ACC112 (cell line): ENCODE results near the gene NSF.
"Not testable (repeated sequence)": the region's sequence is repeated elsewhere in the genome, so short reads cannot be mapped to it uniquely, and the experiment has no call there.

Source experiments
- H2AFZ ChIP-seq: fragments of 200-600 bp; sonication (generic); one replicate; pipeline ENCODE4 v1.6.0; 2017; ENCODE audit warnings: antibody characterized with exemption, low read length; ENCODE audit not compliant: unreplicated experiment
- H3K27ac ChIP-seq: fragments of 200-600 bp; sonication (generic); 2 replicates; pipeline ENCODE4 v1.5.1; 2014; ENCODE audit warnings: low read depth, mild to moderate bottlenecking, antibody characterized with exemption, low read length, moderate library complexity
- H3K27me3 ChIP-seq: fragments of 200-600 bp; sonication (generic); 2 replicates; pipeline ENCODE4 v1.6.1; 2014; ENCODE audit warnings: mild to moderate bottlenecking, antibody characterized with exemption, low read length, moderate library complexity, mixed read lengths; ENCODE audit not compliant: insufficient read depth
- H3K36me3 ChIP-seq: fragments of 200-600 bp; sonication (generic); 2 replicates; pipeline ENCODE4 v1.6.1; 2016; ENCODE audit warnings: mild to moderate bottlenecking, antibody characterized with exemption, low read length, moderate library complexity, mixed read lengths; ENCODE audit not compliant: insufficient read depth
- H3K4me1 ChIP-seq: fragments of 200-600 bp; sonication (generic); one replicate; pipeline ENCODE4 v1.6.1; 2016; ENCODE audit warnings: low read length, mixed read lengths; ENCODE audit not compliant: insufficient read depth, unreplicated experiment, control insufficient read depth
- H3K4me3 ChIP-seq: fragments of 200-600 bp; sonication (generic); 2 replicates; pipeline ENCODE4 v1.5.1; 2014; ENCODE audit warnings: mild to moderate bottlenecking, low read depth, low read length
- H3K79me2 ChIP-seq: fragments of 200-600 bp; sonication (generic); one replicate; pipeline ENCODE4 v1.6.0; 2016; ENCODE audit warnings: low read length; ENCODE audit not compliant: control insufficient read depth, unreplicated experiment, insufficient read depth

Gene NSF

GRCh38 chr17:46663552-46663951 is 73.1 kb downstream of the NSF start:
- H3K4me3 ChIP-seq, H2AFZ ChIP-seq: not testable (repeated sequence)

GRCh38 chr17:46665969-46666368 is 75.5 kb downstream of the NSF start:
- H3K4me1 ChIP-seq, H2AFZ ChIP-seq, H3K4me3 ChIP-seq, H3K27me3 ChIP-seq, H3K27ac ChIP-seq, H3K36me3 ChIP-seq, H3K79me2 ChIP-seq: not testable (repeated sequence)

More at GRCh38 chr17:46663552-46663951, 73.1 kb downstream of the NSF start:
- not testable (repeated sequence) for H3K36me3 ChIP-seq, H3K27me3 ChIP-seq, H3K4me1 ChIP-seq, H3K27ac ChIP-seq, H3K79me2 ChIP-seq

GRCh38 chr17:46670789-46671188 is 80.3 kb downstream of the NSF start:
- H3K36me3 ChIP-seq, H3K27me3 ChIP-seq, H3K4me3 ChIP-seq, H2AFZ ChIP-seq, H3K27ac ChIP-seq, H3K79me2 ChIP-seq, H3K4me1 ChIP-seq: not testable (repeated sequence)

- not testable (repeated sequence) for H3K36me3 ChIP-seq, H2AFZ ChIP-seq, H3K27ac ChIP-seq, H3K27me3 ChIP-seq, H3K4me1 ChIP-seq, H3K4me3 ChIP-seq, H3K79me2 ChIP-seq
These were observed 82.3 kb downstream of the NSF start for GRCh38 chr17:46672777-46673176.

- H2AFZ ChIP-seq, H3K36me3 ChIP-seq, H3K79me2 ChIP-seq, H3K27ac ChIP-seq, H3K4me1 ChIP-seq, H3K4me3 ChIP-seq, H3K27me3 ChIP-seq: not testable (repeated sequence)
These were observed 87.3 kb downstream of the NSF start for GRCh38 chr17:46677819-46678218.

GRCh38 chr17:46683653-46684052 is 93.2 kb downstream of the NSF start:
- H3K79me2 ChIP-seq, H2AFZ ChIP-seq, H3K4me3 ChIP-seq, H3K27ac ChIP-seq, H3K36me3 ChIP-seq, H3K27me3 ChIP-seq, H3K4me1 ChIP-seq: not testable (repeated sequence)

- H3K27me3 ChIP-seq, H2AFZ ChIP-seq, H3K79me2 ChIP-seq, H3K4me3 ChIP-seq, H3K27ac ChIP-seq, H3K4me1 ChIP-seq, H3K36me3 ChIP-seq: not testable (repeated sequence)
These were observed 94.8 kb downstream of the NSF start for GRCh38 chr17:46685284-46685683.

- not testable (repeated sequence) for H3K4me3 ChIP-seq, H3K79me2 ChIP-seq, H3K27ac ChIP-seq, H3K27me3 ChIP-seq, H2AFZ ChIP-seq, H3K4me1 ChIP-seq, H3K36me3 ChIP-seq
These were observed 101.7 kb downstream of the NSF start for GRCh38 chr17:46692196-46692595.

- H3K27me3 ChIP-seq, H2AFZ ChIP-seq, H3K36me3 ChIP-seq, H3K4me3 ChIP-seq, H3K4me1 ChIP-seq, H3K27ac ChIP-seq, H3K79me2 ChIP-seq: not testable (repeated sequence)
These were observed 102.8 kb downstream of the NSF start for GRCh38 chr17:46693283-46693682.

GRCh38 chr17:46696522-46696921 is 106.1 kb downstream of the NSF start:
- H3K4me3 ChIP-seq, H3K79me2 ChIP-seq, H3K36me3 ChIP-seq, H2AFZ ChIP-seq, H3K4me1 ChIP-seq, H3K27ac ChIP-seq, H3K27me3 ChIP-seq: not testable (repeated sequence)

GRCh38 chr17:46699014-46699413 is 108.5 kb downstream of the NSF start:
- not testable (repeated sequence) for H3K27ac ChIP-seq, H2AFZ ChIP-seq, H3K4me1 ChIP-seq, H3K4me3 ChIP-seq, H3K36me3 ChIP-seq, H3K27me3 ChIP-seq, H3K79me2 ChIP-seq

- no peak overlapping the region for H3K4me3 ChIP-seq
- H3K36me3 ChIP-seq: no peaks in the 10 kb centered on the region
- no peaks in the 10 kb centered on the region for H3K4me1 ChIP-seq
- no peaks in the 10 kb centered on the region for H3K27me3 ChIP-seq
- no peak overlapping the region for H3K27ac ChIP-seq
- H2AFZ ChIP-seq: no peak overlapping the region
- H3K79me2 ChIP-seq: no peaks in the 10 kb centered on the region
These were observed 127.5 kb downstream of the NSF start for GRCh38 chr17:46717999-46718398.
